Activated naive CD8-positive, alpha-beta T cell treated with anti-CD3 and anti-CD28 coated beads, Interleukin-2, amount 50 U/mL, for 24 hours (primary cell): Measurements from ENCODE around the gene SYNM.
A peak's percentile ranks its signal among the peaks of the same experiment; 100 is the strongest.
"Not testable (repeated sequence)": the region's sequence is repeated elsewhere in the genome, so short reads cannot be mapped to it uniquely, and the experiment has no call there.

Experiments used
- ATAC-seq: fragments of 150-1000 bp; cut with Tn5 transposase; one replicate; pipeline ENCODE4 v1.10.0; 2021
- DNase-seq: peaks from one replicate; pipeline ENCODE4 v3.0.0; 2021
- H3K27ac Mint-ChIP-seq: one replicate; pipeline ENCODE4 v1.8.0; 2021; ENCODE audit warnings: mild to moderate bottlenecking, mixed read lengths
- H3K27me3 Mint-ChIP-seq: one replicate; pipeline ENCODE4 v1.8.0; 2021; ENCODE audit warnings: mixed read lengths
- H3K36me3 Mint-ChIP-seq: one replicate; pipeline ENCODE4 v1.8.0; 2021; ENCODE audit warnings: low read depth, mixed read lengths
- H3K4me1 Mint-ChIP-seq: one replicate; pipeline ENCODE4 v1.8.0; 2021; ENCODE audit warnings: mixed read lengths
- H3K4me3 Mint-ChIP-seq: one replicate; pipeline ENCODE4 v1.8.0; 2021; ENCODE audit warnings: mild to moderate bottlenecking, moderate library complexity, mixed read lengths
- H3K9me3 Mint-ChIP-seq: one replicate; pipeline ENCODE4 v1.8.0; 2021; ENCODE audit warnings: mixed read lengths

The SYNM gene

GRCh38 chr15:99106417-99107220 lies 1.7 kb downstream of the SYNM start:
- H3K27me3 Mint-ChIP-seq: peaks cover 40% of the 10 kb centered on the region
- no peaks in the 10 kb centered on the region for H3K36me3 Mint-ChIP-seq
- DNase-seq: no peak
- H3K4me1 Mint-ChIP-seq: peaks cover 5% of the 10 kb centered on the region
- no peak overlapping the region for H3K27ac Mint-ChIP-seq
- no peak for ATAC-seq
- H3K9me3 Mint-ChIP-seq: no peaks in the 10 kb centered on the region
- H3K4me3 Mint-ChIP-seq: peak overlapping the region; percentile 25

- Mint-ChIP-seq H3K27me3 (peaks cover 24% of the 10 kb centered on the region), H3K4me1 (peaks cover 5% of the 10 kb centered on the region), H3K9me3 (no peaks in the 10 kb centered on the region), H3K36me3 (no peaks in the 10 kb centered on the region), H3K27ac (no peak overlapping the region), H3K4me3 (no peak overlapping the region)
- ATAC-seq (no peak), DNase-seq (no peak)
These were observed 4.1 kb downstream of the SYNM start for GRCh38 chr15:99108993-99109392.

GRCh38 chr15:99109555-99110021 lies 4.7 kb downstream of the SYNM start:
- no peak for ATAC-seq
- H3K4me3 Mint-ChIP-seq: no peak overlapping the region

GRCh38 chr15:99110093-99110492 lies 5.2 kb downstream of the SYNM start:
- peaks cover 5% of the 10 kb centered on the region for H3K4me1 Mint-ChIP-seq
- no peaks in the 10 kb centered on the region for H3K9me3 Mint-ChIP-seq
- DNase-seq (no peak), ATAC-seq (no peak)
- no peaks in the 10 kb centered on the region for H3K36me3 Mint-ChIP-seq
- no peak overlapping the region for H3K4me3 Mint-ChIP-seq
- H3K27ac Mint-ChIP-seq: no peak overlapping the region
- peaks cover 22% of the 10 kb centered on the region for H3K27me3 Mint-ChIP-seq

More at GRCh38 chr15:99109555-99110021, 4.7 kb downstream of the SYNM start:
- no peaks in the 10 kb centered on the region for H3K36me3 Mint-ChIP-seq
- DNase-seq: no peak
- no peak overlapping the region for H3K27ac Mint-ChIP-seq
- H3K9me3 Mint-ChIP-seq: no peaks in the 10 kb centered on the region
- H3K27me3 Mint-ChIP-seq: peaks cover 23% of the 10 kb centered on the region
- peaks cover 5% of the 10 kb centered on the region for H3K4me1 Mint-ChIP-seq

GRCh38 chr15:99110581-99111320 lies 5.9 kb downstream of the SYNM start:
- H3K27me3 Mint-ChIP-seq: peaks cover 20% of the 10 kb centered on the region
- H3K27ac Mint-ChIP-seq: no peak overlapping the region
- no peak overlapping the region for H3K4me3 Mint-ChIP-seq
- no peaks in the 10 kb centered on the region for H3K36me3 Mint-ChIP-seq
- DNase-seq (no peak), ATAC-seq (no peak)
- H3K4me1 Mint-ChIP-seq: peaks cover 5% of the 10 kb centered on the region
- H3K9me3 Mint-ChIP-seq: no peaks in the 10 kb centered on the region

GRCh38 chr15:99111641-99112040 lies 6.8 kb downstream of the SYNM start:
- H3K4me3 Mint-ChIP-seq, DNase-seq, H3K4me1 Mint-ChIP-seq, H3K9me3 Mint-ChIP-seq, ATAC-seq, H3K36me3 Mint-ChIP-seq, H3K27ac Mint-ChIP-seq: not testable (repeated sequence)
- peaks cover 13% of the 10 kb centered on the region for H3K27me3 Mint-ChIP-seq

GRCh38 chr15:99113547-99114271 lies 8.8 kb downstream of the SYNM start:
- DNase-seq: no peak
- Mint-ChIP-seq H3K4me3 (no peak overlapping the region), H3K4me1 (peaks cover 2% of the 10 kb centered on the region), H3K9me3 (no peaks in the 10 kb centered on the region), H3K27ac (no peak overlapping the region), H3K36me3 (no peaks in the 10 kb centered on the region), H3K27me3 (peaks cover 3% of the 10 kb centered on the region)
- no peak for ATAC-seq

- Mint-ChIP-seq H3K4me1 (peaks cover 2% of the 10 kb centered on the region), H3K4me3 (no peak overlapping the region), H3K27me3 (peaks cover 3% of the 10 kb centered on the region), H3K36me3 (no peaks in the 10 kb centered on the region), H3K27ac (no peak overlapping the region), H3K9me3 (no peaks in the 10 kb centered on the region)
- no peak for ATAC-seq
- DNase-seq: no peak
These were observed 9.8 kb downstream of the SYNM start for GRCh38 chr15:99114511-99115299.

- H3K4me3 Mint-ChIP-seq: no peak overlapping the region
- H3K36me3 Mint-ChIP-seq: no peaks in the 10 kb centered on the region
- H3K9me3 Mint-ChIP-seq: no peaks in the 10 kb centered on the region
- no peak for ATAC-seq
- peaks cover 2% of the 10 kb centered on the region for H3K4me1 Mint-ChIP-seq
- DNase-seq: no peak
- H3K27me3 Mint-ChIP-seq: peaks cover 3% of the 10 kb centered on the region
- no peak overlapping the region for H3K27ac Mint-ChIP-seq
These were observed 10.7 kb downstream of the SYNM start for GRCh38 chr15:99115300-99116215.

- Mint-ChIP-seq H3K4me1 (no peaks in the 10 kb centered on the region), H3K9me3 (no peaks in the 10 kb centered on the region), H3K4me3 (no peak overlapping the region), H3K36me3 (no peaks in the 10 kb centered on the region), H3K27ac (no peak overlapping the region), H3K27me3 (peaks cover 3% of the 10 kb centered on the region)
- no peak for ATAC-seq
- no peak for DNase-seq
These were observed 12.2 kb downstream of the SYNM start for GRCh38 chr15:99117111-99117510.

GRCh38 chr15:99117563-99118257 lies 12.8 kb downstream of the SYNM start:
- Mint-ChIP-seq H3K36me3 (no peaks in the 10 kb centered on the region), H3K27me3 (peaks cover 3% of the 10 kb centered on the region), H3K4me1 (no peaks in the 10 kb centered on the region), H3K9me3 (no peaks in the 10 kb centered on the region), H3K4me3 (no peak overlapping the region), H3K27ac (no peak overlapping the region)
- DNase-seq (no peak), ATAC-seq (no peak)

- DNase-seq (no peak), ATAC-seq (no peak)
- Mint-ChIP-seq H3K4me3 (no peak overlapping the region), H3K4me1 (no peaks in the 10 kb centered on the region), H3K36me3 (no peaks in the 10 kb centered on the region), H3K9me3 (no peaks in the 10 kb centered on the region), H3K27ac (no peak overlapping the region), H3K27me3 (no peaks in the 10 kb centered on the region)
These were observed 13.4 kb downstream of the SYNM start for GRCh38 chr15:99118258-99118632.
